ENCODE measurements around the gene PHLDB1. TPM values are rescaled to one million over a fixed set of nuclear protein-coding genes. Genes with fewer than 3 reads are reported as not detected.

Gene PHLDB1
- total and polyA plus RNA-seq, 2 of the 8 experiments (the other 6 are each of a cell fraction or from before 2014, with no cell fraction given), result 53.9 to 74.8 TPM

- no peak overlapping the region for H4K8ac ChIP-seq (ENCODE audit: extremely low read depth, insufficient read depth, low read length)
- peaks cover 6 to 33% (median 18%) of the 10 kb centered on the region in 4 experiments; a peak in 7 of 8 replicates for H3K36me3 ChIP-seq (ENCODE audit: control insufficient read depth in 2 of 4, insufficient read depth in 4 of 4, low read length in 3 of 4)
- FAIRE-seq, result no peak
- no peak overlapping the region for H2BK20ac ChIP-seq (ENCODE audit: low read length)
- TF ChIP-seq SIX5 (IDR thresholded peaks at IDR 0.05; ENCODE audit: low read depth, low read length) (no peak), PHF8 (conservative IDR thresholded peaks at IDR 0.05; ENCODE audit: low read depth, low read length) (no peak), RXRA (IDR thresholded peaks at IDR 0.05; ENCODE audit: insufficient read depth, low read depth, low read length) (no peak), RAD21 (IDR thresholded peaks at IDR 0.05 in 1 of 2, conservative IDR thresholded peaks at IDR 0.05 in 1 of 2; ENCODE audit: low read depth in 2 of 2, low read length in 2 of 2) (no peak), YY1 (IDR thresholded peaks at IDR 0.05; ENCODE audit: low read depth, low read length) (no peak), HDAC2 (IDR thresholded peaks at IDR 0.05; ENCODE audit: borderline replicate concordance in 1 of 2, low read depth in 2 of 2, low read length in 2 of 2) (no peak), E2F6 (IDR thresholded peaks at IDR 0.05) (no peak), TAF7 (optimal IDR thresholded peaks at IDR 0.05; ENCODE audit: borderline replicate concordance, low read depth, low read length) (no peak), BCL11A (IDR thresholded peaks at IDR 0.05; ENCODE audit: low read depth in 2 of 2, low read length in 2 of 2) (no peak)
- no peak overlapping the region for H3K4me2 ChIP-seq (ENCODE audit: insufficient read depth in 1 of 2, low read depth in 2 of 2, low read length in 2 of 2)
- no peak for DNase-seq (ENCODE audit: low read depth in 1 of 2, low spot score in 2 of 2)
- no peak overlapping the region for H2AFZ ChIP-seq (ENCODE audit: low read length)
- peaks cover 4 to 6% of the 10 kb centered on the region in 2 experiments for H4K20me1 ChIP-seq (replicated peaks in 1 of 2; ENCODE audit: control insufficient read depth in 1 of 2, insufficient read depth in 2 of 2, low read length in 2 of 2)
- H3K4me1 ChIP-seq (replicated peaks in 1 of 4; ENCODE audit: control insufficient read depth in 3 of 4, insufficient read depth in 4 of 4, low read length in 3 of 4), result peaks cover 0 to 26% (median 21%) of the 10 kb centered on the region in 4 experiments; a peak in 6 of 7 replicates
- no peak overlapping the region for H2BK12ac ChIP-seq (ENCODE audit: low read depth, low read length)
- 91% methylated on average over 7 of the region's 7 CpGs; no CpG with 5 or more reads in 1 of the 2 experiments for WGBS, 2 experiments (ENCODE audit: extremely low coverage in 1 of 2, insufficient coverage in 1 of 2, insufficient read length in 1 of 2, insufficient replicate concordance in 2 of 2, low coverage in 1 of 2, low lambda C conversion rate in 2 of 2, missing lambda C conversion rate in 1 of 2)
- no peaks in the 10 kb centered on the region for H3K79me1 ChIP-seq (ENCODE audit: low read depth, low read length)
- H3K18ac ChIP-seq (ENCODE audit: extremely low read depth, low read length), result no peak overlapping the region
- H3K56ac ChIP-seq (replicated peaks; ENCODE audit: insufficient read length, low read depth, low read length), result no peak overlapping the region
- no peak overlapping the region for H3K4ac ChIP-seq (replicated peaks; ENCODE audit: insufficient read length, low read depth, low read length)
- H2BK15ac ChIP-seq (ENCODE audit: low read length), result no peak overlapping the region
- no peak overlapping the region for H2BK5ac ChIP-seq (ENCODE audit: low read depth, low read length)
- ChIA-PET CTCF (ENCODE audit: partially characterized antibody) (interaction anchor here (1.0 to 6.6 kb wide), 5 partner anchors 10 to 62 kb away, joined by 3 to 63 read pairs (median 4); partner anchors contain the start of gene PHLDB1), POLR2A (ENCODE audit: partially characterized antibody) (interaction anchor here (1.1 to 16.1 kb wide), 4 partner anchors 15 to 137 kb away, joined by 3 to 271 read pairs (median 4); no protein-coding TSS in a partner anchor)
- no peak overlapping the region for H3K4me3 ChIP-seq (ENCODE audit: extremely low read depth in 1 of 4, insufficient read depth in 2 of 4, low read depth in 3 of 4, low read length in 4 of 4)
- H3K27ac ChIP-seq (ENCODE audit: low read depth, low read length), result no peak overlapping the region
- H4K91ac ChIP-seq (replicated peaks; ENCODE audit: insufficient read length, low read length), result no peak overlapping the region
- H3K23ac ChIP-seq (ENCODE audit: insufficient read length), result no peak overlapping the region
- no peaks in the 10 kb centered on the region for H3K27me3 ChIP-seq (replicated peaks in 1 of 4; ENCODE audit: control insufficient read depth in 3 of 4, extremely low read depth in 1 of 4, insufficient read depth in 3 of 4, low read length in 3 of 4)
- H4K5ac ChIP-seq (ENCODE audit: insufficient read length, low read depth, low read length), result no peak overlapping the region
- no peaks in the 10 kb centered on the region for H3K79me2 ChIP-seq (ENCODE audit: control insufficient read depth in 1 of 2, insufficient read depth in 2 of 2, low read length in 2 of 2)
- H2AK5ac ChIP-seq (ENCODE audit: low read depth, low read length), result no peak overlapping the region
- H3K9me3 ChIP-seq (ENCODE audit: insufficient read depth in 2 of 2, low read depth in 1 of 2, low read length in 1 of 2), result no peaks in the 10 kb centered on the region
- H3K14ac ChIP-seq (ENCODE audit: insufficient read length), result no peak overlapping the region
- no peak overlapping the region for H2BK120ac ChIP-seq (replicated peaks; ENCODE audit: low read depth, low read length)
- H3K23me2 ChIP-seq (ENCODE audit: low read depth, low read length), result no peaks in the 10 kb centered on the region
- no peak overlapping the region for H3K9ac ChIP-seq (replicated peaks in 1 of 4; ENCODE audit: extremely low read depth in 1 of 4, low read depth in 3 of 4, low read length in 3 of 4)
Observed at GRCh38 chr11:118655486-118656190, 48.2 kb downstream of the PHLDB1 start.

Data from H1 (cell line).